Measurements from ENCODE around the gene PXMP2. TPM values are rescaled to one million over a fixed set of nuclear protein-coding genes. Genes with fewer than 3 reads are reported as not detected.

The PXMP2 gene
- 10 to 100 TPM; 36.6 to 53.8 (median 41.9) TPM for polyA plus RNA-seq (ENCODE audit: insufficient read depth in 1 of 5, insufficient read length in 5 of 5, low replicate concordance in 1 of 5)
- long read RNA-seq, donor 1, transcript PXMP2-201 (5 exons, 957 nt): major isoform, 64 of 116 reads
- long read RNA-seq, donor 1, partial matches to known transcripts: 49 of 116 reads
- long read RNA-seq, donor 1, other reads (novel, unspliced or antisense): 0 of 116 reads
- long read RNA-seq, donor 2, transcript PXMP2-201 (5 exons, 957 nt): major isoform, 22 of 40 reads
- long read RNA-seq, donor 2, partial matches to known transcripts: 17 of 40 reads
- long read RNA-seq, donor 2, other reads (novel, unspliced or antisense): 0 of 40 reads
- long read RNA-seq, donor 3, transcript PXMP2-201 (5 exons, 957 nt): major isoform, 40 of 51 reads
- long read RNA-seq, donor 3, partial matches to known transcripts: 10 of 51 reads
- long read RNA-seq, donor 3, other reads (novel, unspliced or antisense): 0 of 51 reads
- long read RNA-seq, donor 4, transcript PXMP2-201 (5 exons, 957 nt): major isoform, 16 of 34 reads
- long read RNA-seq, donor 4, partial matches to known transcripts: 18 of 34 reads
- long read RNA-seq, donor 4, other reads (novel, unspliced or antisense): 0 of 34 reads
- long read RNA-seq, donor 5, transcript PXMP2-201 (5 exons, 957 nt): major isoform, 57 of 59 reads
- long read RNA-seq, donor 5, partial matches to known transcripts: 0 of 59 reads
- long read RNA-seq, donor 5, other reads (novel, unspliced or antisense): 0 of 59 reads
- long read RNA-seq, donor 6, transcript PXMP2-201 (5 exons, 957 nt): major isoform, 38 of 62 reads
- long read RNA-seq, donor 6, partial matches to known transcripts: 23 of 62 reads
- long read RNA-seq, donor 6, other reads (novel, unspliced or antisense): 0 of 62 reads
- long read RNA-seq, donor 7, transcript PXMP2-201 (5 exons, 957 nt): major isoform, 41 of 57 reads
- long read RNA-seq, donor 7, partial matches to known transcripts: 15 of 57 reads
- long read RNA-seq, donor 7, other reads (novel, unspliced or antisense): 0 of 57 reads
- long read RNA-seq, donor 8, transcript PXMP2-201 (5 exons, 957 nt): major isoform, 20 of 31 reads
- long read RNA-seq, donor 8, partial matches to known transcripts: 11 of 31 reads
- long read RNA-seq, donor 8, other reads (novel, unspliced or antisense): 0 of 31 reads

- peak; percentile 97 to 98 for DNase-seq
These were observed at the start of gene PXMP2, which contains the start of gene POLE for GRCh38 chr12:132687211-132688164. Gene PXMP2, plus strand, starts transcription at chr12:132687587. Its CDS starts 84 bp downstream, at chr12:132687671. Gene POLE, minus strand, starts transcription at chr12:132687342. Its CDS starts 27 bp downstream, at chr12:132687315.

- no peak for DNase-seq
These were observed 49.6 kb upstream of the PXMP2 start for GRCh38 chr12:132637811-132638210.

GRCh38 chr12:132638541-132639408 lies 48.6 kb upstream of the PXMP2 start:
- peak in 1 of 2 donors; percentile 28 for DNase-seq

- no peak for DNase-seq
These were observed 47.3 kb upstream of the PXMP2 start for GRCh38 chr12:132639956-132640520.

DNA sequence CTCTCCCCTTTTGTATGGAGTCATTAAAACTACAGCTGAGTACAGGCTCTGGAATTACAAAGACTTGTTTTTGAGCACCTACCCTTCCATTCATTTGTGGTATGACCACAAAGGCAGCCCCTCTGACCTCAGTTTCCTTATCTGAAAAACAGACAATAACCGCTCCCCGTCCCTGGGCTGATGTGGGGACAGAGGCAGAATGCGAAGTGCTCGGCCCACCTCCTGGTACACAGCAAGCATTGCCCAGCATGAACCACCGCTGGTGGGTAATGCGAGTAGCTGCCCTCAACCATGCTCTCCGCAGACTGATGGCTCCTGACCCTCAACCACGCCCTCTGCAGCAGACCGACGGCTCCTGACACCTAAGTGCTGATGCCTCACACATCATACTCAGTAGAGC lies 46.5 kb upstream of the PXMP2 start:
- DNase-seq: no peak

DNA sequence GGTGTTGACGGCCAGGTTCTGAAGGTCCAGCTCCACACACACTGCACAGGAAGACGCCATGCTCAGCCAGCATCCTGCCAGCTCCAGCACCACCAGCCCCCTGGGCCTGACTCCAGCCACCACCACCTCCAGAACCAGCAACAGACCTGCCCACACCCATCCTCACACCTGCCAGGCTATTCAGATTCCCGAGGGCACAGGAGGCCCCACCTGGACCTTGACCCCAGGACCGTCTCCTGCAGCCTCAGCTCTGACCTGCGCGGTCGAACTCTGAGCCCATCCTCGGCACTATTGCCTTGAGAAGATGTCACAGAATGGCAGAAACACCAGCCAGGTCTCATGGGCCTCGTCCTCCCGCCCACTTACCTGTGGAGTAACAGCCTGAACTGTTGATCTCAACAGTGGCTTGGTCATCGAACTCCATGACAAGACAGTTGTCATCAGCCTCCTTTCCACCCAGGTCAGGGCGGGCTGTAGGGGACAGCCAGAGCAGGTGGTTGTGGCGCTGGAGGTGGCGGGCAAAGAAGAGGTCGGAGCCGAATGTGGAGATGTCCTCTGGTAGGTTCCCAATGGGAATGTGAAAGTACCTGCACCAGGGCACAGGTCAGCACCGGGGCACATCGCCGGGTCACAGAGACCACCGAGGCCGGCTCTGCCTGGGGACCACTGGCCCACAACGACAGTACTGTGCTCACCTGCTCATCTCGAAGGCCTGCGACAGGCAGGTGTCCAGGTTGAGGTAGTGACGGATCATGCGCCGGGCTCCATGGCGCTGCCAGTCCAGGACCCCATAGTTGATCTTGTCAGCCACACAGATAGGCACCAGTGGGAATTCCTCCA lies 45.4 kb upstream of the PXMP2 start:
- no peak for DNase-seq

DNA sequence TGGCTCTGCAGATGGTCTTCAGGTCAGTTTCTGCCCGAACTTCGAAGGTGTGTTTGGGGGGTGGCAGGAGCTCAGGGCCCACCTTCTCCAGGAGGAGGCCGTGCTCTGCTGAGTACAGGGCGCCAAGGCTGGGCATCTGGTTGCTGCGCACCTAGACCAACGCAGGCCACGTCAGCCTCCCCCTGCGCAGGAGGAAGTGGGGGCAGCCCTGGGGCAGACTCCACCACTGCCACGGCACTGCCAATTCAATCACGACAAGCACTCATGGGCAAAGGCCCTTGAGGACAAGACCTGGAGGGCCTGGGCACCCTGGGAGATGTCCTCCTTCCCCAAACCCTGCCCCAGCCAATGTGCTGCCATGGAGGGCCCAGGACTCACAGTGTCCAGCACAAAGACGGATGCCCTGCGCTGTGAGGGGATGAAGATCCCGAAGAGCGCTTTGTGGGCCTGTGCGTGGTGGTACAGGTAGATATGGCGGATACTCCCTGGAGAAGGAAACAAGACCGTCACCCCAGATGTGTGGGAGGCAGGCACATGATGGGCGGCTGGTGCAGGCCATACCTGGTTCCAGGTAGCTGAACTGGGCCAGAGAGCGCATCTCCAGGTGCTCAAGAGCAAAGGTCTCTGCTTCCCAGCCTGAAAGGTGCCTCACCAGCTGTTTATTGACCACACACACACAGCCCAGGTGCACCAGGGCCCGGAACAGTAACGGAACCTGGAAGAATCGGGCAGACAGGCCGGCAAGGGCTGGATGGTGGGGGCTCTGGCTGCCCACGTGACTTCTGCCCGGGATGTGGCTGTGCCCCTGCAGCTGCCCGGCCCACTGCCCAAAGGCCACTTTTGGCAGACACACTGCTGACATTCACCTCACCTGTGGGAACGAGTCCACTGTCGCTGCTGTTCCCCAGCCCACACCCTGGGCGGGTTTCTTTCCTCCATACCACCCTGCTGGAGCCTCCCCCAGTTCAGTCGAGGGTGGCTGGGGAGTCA lies 44.2 kb upstream of the PXMP2 start:
- no peak for DNase-seq

DNA sequence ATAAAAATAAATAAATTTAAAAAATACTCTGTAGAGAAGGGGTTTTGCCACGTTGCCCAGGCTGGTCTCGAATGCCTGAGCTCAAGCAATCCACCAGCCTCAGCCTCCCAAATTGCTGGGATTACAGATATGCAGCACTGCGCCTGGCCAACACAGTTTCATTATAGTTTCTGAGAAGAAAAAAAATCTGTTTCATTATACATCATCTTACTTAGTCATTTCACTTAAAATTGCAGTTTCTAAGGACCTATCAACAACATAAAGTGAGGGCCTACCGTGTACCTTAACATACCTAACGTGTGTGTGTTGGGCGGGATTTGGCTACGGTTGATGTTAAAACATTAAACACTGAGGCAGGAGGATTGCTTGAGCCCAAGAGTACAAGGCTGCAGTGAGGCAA lies 40.5 kb upstream of the PXMP2 start:
- DNase-seq: no peak

GRCh38 chr12:132647858-132648257 lies 39.5 kb upstream of the PXMP2 start:
- no peak for DNase-seq

DNA sequence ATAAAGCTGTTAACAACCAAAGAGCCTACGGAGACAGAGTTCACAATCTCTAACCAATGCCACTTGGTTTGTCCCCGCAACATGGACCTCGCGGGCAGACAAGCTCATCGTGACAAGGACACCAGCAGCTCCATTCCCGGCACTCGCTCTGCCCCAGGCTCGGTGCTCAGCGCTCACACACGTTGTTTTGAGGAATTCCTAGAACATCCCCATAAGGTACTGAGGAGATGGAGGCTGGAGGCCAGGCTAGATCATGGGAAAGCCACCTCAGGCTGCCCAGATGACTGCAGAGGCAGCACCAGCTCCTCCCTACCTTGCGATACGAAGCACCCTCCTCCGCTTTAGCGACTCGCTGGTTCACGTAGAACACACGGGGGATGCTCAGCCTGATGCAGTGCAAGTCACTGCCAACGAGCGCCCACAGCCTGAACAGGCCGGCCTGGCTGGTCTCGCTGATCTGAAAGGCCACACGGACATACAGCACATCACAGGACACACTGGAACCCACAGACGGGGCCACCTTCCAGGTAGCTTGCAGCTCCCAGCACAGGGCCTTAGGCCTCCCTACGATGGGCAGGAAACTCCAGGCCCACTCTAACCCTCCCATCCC lies 38.7 kb upstream of the PXMP2 start:
- no peak for DNase-seq

- no peak for DNase-seq
These were observed 38.0 kb upstream of the PXMP2 start for GRCh38 chr12:132649226-132649945.

DNA sequence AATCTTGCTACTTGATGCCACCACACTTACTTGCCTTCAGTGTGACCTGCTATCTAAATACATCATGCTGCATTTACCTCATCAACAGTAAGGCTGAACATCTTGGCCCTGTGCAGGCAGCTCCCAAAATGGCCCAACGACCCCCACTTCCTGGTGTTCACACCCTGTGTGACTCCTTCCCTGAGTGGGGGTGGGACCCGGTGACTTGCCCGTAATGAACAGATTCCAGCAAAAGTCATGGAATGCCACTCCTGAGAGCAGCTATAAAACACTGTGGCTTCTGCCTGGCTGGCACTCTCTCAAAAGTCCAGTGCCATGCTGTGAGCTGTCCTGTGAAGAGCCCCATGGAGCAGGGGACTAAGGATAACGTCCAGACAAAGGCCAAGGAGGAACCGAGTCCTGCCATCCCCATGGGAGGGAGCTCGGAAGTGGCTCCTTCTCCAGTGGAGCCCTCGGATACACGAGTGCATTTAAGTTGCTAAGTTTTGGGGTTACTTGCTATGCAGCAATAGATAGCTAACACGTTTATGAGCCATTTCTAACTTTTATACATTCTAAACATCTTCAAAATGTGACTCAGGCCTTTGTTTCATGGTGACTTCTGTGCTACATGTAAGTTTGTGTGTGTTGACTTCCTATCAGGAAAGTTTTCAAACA lies 35.8 kb upstream of the PXMP2 start:
- DNase-seq: no peak

GRCh38 chr12:132653567-132654290 lies 33.7 kb upstream of the PXMP2 start:
- no peak for DNase-seq

- no peak for DNase-seq
These were observed 30.2 kb upstream of the PXMP2 start for GRCh38 chr12:132657004-132657727.
